Astrocyte of the cerebellum (primary cell): Measurements from ENCODE around the gene DMD.

Source experiments
- DNase-seq: peaks from one replicate; pipeline ENCODE4 v3.0.0-alpha.2; 2011; ENCODE audit warnings: low read depth
- H3K4me3 ChIP-seq: 2 replicates; pipeline ENCODE4 v1.5.1; 2011; ENCODE audit warnings: mild to moderate bottlenecking, low read depth, low read length, moderate library complexity
- in situ Hi-C: cut with HindIII; loops from 2 replicates; pipeline ENCODE4 v1.10.0; 2017; ENCODE audit warnings: low sequenced_read_pairs
- TF ChIP-seq, protein P1 (sequence below): IDR thresholded peaks from 2 replicates; pipeline ENCODE4 v1.5.1; 2012; ENCODE audit warnings: low read length, low read depth, moderate library complexity, mild to moderate bottlenecking; ENCODE audit errors: missing control alignments

DMD gene

DNA sequence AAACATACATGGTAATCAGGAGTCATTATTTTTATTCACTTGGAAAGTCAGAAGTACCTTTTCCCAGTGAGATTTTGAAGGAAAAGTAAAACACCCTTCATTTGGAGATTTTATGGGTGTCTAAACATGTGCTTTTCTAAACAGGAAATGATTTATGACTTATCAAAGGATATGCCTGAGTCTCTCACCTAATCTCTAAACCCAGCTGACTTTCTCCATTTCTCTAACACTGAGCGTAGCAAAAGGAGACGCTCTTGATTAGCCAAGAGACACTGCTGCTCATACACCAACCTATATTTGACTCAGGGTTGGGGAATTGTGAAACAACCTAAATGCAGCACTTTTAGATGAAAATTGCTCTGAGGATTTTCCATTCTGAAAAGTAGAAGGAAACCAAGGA lies 1671.0 kb downstream of the DMD start:
- no peak overlapping the region for H3K4me3 ChIP-seq
- TF ChIP-seq, protein P1, sequence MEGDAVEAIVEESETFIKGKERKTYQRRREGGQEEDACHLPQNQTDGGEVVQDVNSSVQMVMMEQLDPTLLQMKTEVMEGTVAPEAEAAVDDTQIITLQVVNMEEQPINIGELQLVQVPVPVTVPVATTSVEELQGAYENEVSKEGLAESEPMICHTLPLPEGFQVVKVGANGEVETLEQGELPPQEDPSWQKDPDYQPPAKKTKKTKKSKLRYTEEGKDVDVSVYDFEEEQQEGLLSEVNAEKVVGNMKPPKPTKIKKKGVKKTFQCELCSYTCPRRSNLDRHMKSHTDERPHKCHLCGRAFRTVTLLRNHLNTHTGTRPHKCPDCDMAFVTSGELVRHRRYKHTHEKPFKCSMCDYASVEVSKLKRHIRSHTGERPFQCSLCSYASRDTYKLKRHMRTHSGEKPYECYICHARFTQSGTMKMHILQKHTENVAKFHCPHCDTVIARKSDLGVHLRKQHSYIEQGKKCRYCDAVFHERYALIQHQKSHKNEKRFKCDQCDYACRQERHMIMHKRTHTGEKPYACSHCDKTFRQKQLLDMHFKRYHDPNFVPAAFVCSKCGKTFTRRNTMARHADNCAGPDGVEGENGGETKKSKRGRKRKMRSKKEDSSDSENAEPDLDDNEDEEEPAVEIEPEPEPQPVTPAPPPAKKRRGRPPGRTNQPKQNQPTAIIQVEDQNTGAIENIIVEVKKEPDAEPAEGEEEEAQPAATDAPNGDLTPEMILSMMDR, result no peak
- no peak for DNase-seq
- in situ Hi-C loops, result no loop called here

DNA sequence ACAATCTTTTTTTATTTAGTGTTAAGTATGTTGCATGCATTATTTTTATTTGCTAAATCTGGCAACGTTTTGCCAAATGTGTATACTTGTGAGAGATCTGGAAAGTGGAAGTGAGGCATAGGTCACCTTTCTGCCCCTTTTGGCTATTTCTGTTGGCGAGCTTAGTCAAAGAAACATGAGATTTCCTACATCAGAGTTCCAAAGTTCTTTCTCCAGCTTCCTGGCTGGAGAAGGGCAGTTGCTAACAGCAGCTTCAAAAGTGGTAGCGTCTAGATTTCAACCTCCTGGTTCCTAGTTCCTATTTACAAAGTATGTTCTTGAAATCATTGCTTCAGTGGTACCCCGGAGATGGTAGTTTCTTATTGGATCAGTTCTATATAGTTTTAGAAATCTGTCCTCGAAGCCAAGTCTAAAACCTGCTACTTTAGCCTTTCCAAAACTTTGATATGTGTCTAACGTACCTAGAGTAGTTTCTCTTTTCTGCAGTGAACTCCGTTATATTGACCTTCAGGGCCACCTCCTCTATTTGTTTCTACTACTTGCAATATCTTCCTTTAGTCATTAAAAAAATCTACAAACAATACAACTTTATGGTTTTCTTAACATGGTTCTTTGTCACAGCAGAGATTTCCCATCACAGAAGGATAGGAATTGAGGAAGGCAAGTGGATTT lies 1683.8 kb downstream of the DMD start:
- TF ChIP-seq, protein P1, result no peak
- in situ Hi-C loops, result no loop called here
- H3K4me3 ChIP-seq, result no peak overlapping the region
- DNase-seq, result no peak

DNA sequence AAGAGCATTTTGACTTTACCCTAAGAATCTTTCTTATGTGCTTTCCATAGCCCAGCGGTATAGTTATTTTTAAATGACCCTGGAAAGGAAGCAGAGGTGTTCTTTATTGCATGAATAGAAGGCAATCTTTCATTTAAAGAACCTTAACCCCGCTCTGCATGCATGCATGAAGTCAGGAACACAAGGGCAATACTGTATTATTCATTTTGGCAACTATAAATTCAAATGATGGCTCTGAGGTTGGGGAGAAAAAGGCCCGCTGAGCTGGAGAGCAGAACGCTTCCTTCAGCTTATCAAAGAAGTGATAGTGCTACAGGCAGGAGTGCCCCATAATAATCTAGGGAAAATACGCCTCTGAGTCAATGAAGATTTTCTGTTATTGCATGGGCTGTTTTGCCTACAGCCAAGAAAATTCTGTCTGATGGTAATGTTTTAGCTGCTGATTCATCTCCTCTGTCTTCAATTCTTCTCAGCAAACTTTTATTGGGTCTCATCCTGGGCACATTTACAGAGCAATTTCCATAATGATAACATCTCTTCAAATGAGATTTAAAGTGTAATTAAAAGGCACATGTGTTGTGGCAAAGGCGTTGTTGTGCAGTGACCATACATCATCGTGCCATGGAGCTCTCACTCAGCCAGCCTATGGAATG lies 1687.3 kb downstream of the DMD start:
- H3K4me3 ChIP-seq, result no peak overlapping the region
- in situ Hi-C loops, result no loop called here
- no peak for DNase-seq
- TF ChIP-seq, protein P1, result no peak

DNA sequence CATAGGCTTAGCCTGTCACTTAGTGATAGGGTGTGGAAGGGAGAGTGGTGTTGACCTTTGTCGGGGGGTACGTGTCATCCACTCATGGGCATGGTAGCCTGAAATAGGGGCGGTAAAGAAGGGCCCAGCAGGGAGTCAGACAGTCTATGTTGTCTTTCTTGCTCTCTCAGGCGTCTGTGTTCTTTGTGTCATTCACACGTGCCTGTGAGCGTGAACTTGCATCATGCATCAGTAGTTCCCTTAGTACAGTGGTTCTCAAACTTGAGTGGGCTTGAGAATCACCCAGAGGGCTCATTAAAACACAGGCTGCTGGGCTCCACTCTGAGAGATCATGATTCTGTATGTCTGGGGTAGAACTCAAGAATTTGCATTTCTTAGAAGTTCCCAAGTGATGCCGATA lies 1688.6 kb downstream of the DMD start:
- no peak for DNase-seq
- in situ Hi-C loops, result no loop called here
- H3K4me3 ChIP-seq, result no peak overlapping the region
- TF ChIP-seq, protein P1, result no peak

DNA sequence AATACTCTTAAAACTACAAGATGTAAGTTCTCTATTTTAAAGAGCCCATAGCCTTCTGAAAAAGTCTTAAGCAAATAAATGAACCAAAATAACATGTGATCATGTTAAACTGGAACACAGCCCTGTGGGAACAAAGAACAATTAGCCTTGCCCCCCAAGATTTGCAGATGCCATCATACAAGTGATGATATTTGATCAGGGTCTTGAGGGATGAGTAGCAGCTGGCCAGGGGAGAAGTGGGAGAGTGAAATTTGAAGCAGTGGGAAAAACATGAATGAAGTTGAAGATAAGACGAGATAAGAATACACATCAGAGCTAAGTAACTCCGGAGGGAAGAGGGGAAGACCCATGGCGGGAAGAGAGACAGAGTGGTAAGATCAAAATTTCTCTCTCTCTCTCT lies 1689.4 kb downstream of the DMD start:
- TF ChIP-seq, protein P1, result no peak
- in situ Hi-C loops, result no loop called here
- H3K4me3 ChIP-seq, result no peak overlapping the region
- no peak for DNase-seq

DNA sequence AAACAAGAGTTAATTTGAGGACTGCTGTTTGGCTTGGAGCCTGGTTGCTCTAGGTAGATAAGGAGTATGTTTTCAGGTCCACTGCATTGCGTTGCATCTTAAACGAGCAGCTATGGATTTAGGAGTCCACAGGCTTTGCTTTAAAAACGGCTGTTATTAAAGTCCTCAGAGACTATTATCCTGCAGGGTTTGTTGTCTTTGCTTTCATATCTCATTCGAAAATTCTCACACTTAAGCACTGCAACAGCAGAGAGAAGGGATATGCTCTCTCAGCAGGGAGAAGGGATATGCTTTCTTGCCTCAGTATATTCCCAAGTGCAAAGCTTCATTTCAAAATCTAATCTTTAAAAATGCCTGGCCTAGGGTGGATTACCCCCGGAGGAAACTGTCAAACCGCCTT lies 1694.8 kb downstream of the DMD start:
- TF ChIP-seq, protein P1, result no peak
- DNase-seq, result no peak
- in situ Hi-C loops, result no loop called here
- no peak overlapping the region for H3K4me3 ChIP-seq
